H1 (cell line): ENCODE results near the gene KLHL7.

Experiments used
- ASH2L ChIP-seq: fragments of 200-600, 300-600 bp; sonication (generic); IDR thresholded peaks from one replicate; pipeline ENCODE4 v1.7.1; 2017; ENCODE audit warnings: low read length
- BACH1 ChIP-seq: IDR thresholded peaks from 2 replicates; pipeline ENCODE4 v1.6.1; 2012; ENCODE audit warnings: low read length, improper control_type of control experiment
- CBX5 ChIP-seq: fragments of 300-800, 300-1000 bp; sonication (generic); IDR thresholded peaks from 2 replicates; pipeline ENCODE4 v1.7.1; 2016; ENCODE audit warnings: antibody characterized with exemption, low read length, low read depth
- EP300 ChIP-seq, 2 experiments: IDR thresholded peaks; 1 replicate in 1 of 2; 2 replicates in 1 of 2; pipeline ENCODE4 v1.6.1; 2011 to 2012; ENCODE audit warnings: low read depth in 2 of 2, low read length in 2 of 2, mild to moderate bottlenecking in 2 of 2, borderline replicate concordance in 1 of 2, inconsistent platforms in 1 of 2, moderate library complexity in 1 of 2
- JUND ChIP-seq: IDR thresholded peaks from 2 replicates; pipeline ENCODE4 v1.6.1; 2011; ENCODE audit warnings: mild to moderate bottlenecking, improper control_type of control experiment, low read length
- POLR2A ChIP-seq, 2 experiments: IDR thresholded peaks; 1 replicate in 1 of 2; 2 replicates in 1 of 2; pipeline ENCODE4 v1.6.1; 2011; ENCODE audit warnings: low read depth in 2 of 2, low read length in 2 of 2, mild to moderate bottlenecking in 2 of 2; ENCODE audit errors: control extremely low read depth in 1 of 2
- RAD21 ChIP-seq, 2 experiments: IDR thresholded peaks in 1 of 2; conservative IDR thresholded peaks in 1 of 2; 2 replicates each; pipeline ENCODE4 v1.6.1; 2011; ENCODE audit warnings: low read depth in 2 of 2, low read length in 2 of 2, improper control_type of control experiment in 1 of 2, inconsistent platforms in 1 of 2, mild to moderate bottlenecking in 1 of 2, moderate library complexity in 1 of 2
- TAF1 ChIP-seq: IDR thresholded peaks from 2 replicates; pipeline ENCODE4 v1.6.1; 2011; ENCODE audit warnings: mild to moderate bottlenecking, low read depth, low read length
- TCF12 ChIP-seq: IDR thresholded peaks from 2 replicates; pipeline ENCODE4 v1.6.1; 2011; ENCODE audit warnings: low read depth, mild to moderate bottlenecking, low read length
- TEAD4 ChIP-seq: IDR thresholded peaks from 2 replicates; pipeline ENCODE4 v1.6.1; 2012; ENCODE audit warnings: low read depth, low read length, inconsistent platforms, mixed read lengths
- ZNF274 ChIP-seq: IDR thresholded peaks from 2 replicates; pipeline ENCODE4 v1.7.0; 2012; ENCODE audit warnings: low read length, borderline replicate concordance; ENCODE audit errors: extremely low read depth
- TF ChIP-seq, protein P1 (sequence below), 3 experiments: IDR thresholded peaks; 1 replicate in 2 of 3; 2 replicates in 1 of 3; pipeline versions ENCODE4 v1.5.1 to v1.6.1; 2011; ENCODE audit warnings: low read length in 3 of 3, mild to moderate bottlenecking in 3 of 3, inconsistent platforms in 2 of 3, low read depth in 1 of 3, moderate library complexity in 1 of 3; ENCODE audit not compliant: insufficient read depth in 1 of 3; ENCODE audit errors: control extremely low read depth in 1 of 3
- TF ChIP-seq, protein P2 (sequence below): IDR thresholded peaks from 2 replicates; pipeline ENCODE4 v1.6.1; 2012; ENCODE audit warnings: inconsistent platforms
- TF ChIP-seq, protein P3 (sequence below): IDR thresholded peaks from 2 replicates; pipeline ENCODE4 v1.6.1; 2011; ENCODE audit warnings: low read length, improper control_type of control experiment

DNA sequence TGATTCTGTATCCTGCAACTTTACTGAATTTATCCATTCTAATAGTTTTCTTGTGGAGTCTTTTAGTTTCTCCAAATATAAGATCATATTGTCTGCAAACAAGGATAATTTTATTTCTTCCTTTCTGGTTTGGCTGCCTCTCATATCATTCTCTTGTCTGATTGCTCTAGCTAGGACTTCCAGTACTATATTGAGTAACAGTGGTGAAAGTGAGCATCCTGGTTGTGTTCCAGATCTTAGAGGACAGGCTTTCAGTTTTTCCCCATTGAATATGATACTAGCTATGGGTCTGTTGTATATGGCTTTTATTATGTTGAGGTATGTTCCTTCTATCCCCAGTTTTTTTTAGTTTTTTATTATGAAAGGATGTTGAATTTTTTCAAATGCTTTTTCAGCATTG, 28.2 kb downstream of the KLHL7 start:
- TF ChIP-seq TAF1 (no peak), BACH1 (no peak), POLR2A (IDR thresholded peaks at IDR 0.05; ENCODE audit: control extremely low read depth in 1 of 2, low read depth in 2 of 2, low read length in 2 of 2) (no peak), ZNF274 (no peak), RAD21 (IDR thresholded peaks at IDR 0.05 in 1 of 2, conservative IDR thresholded peaks at IDR 0.05 in 1 of 2; ENCODE audit: low read depth in 2 of 2, low read length in 2 of 2) (no peak), ASH2L (no peak), TEAD4 (no peak), TCF12 (no peak), CBX5 (no peak), JUND (no peak), EP300 (IDR thresholded peaks at IDR 0.05; ENCODE audit: borderline replicate concordance in 1 of 2, low read depth in 2 of 2, low read length in 2 of 2) (no peak)
- TF ChIP-seq, protein P1, sequence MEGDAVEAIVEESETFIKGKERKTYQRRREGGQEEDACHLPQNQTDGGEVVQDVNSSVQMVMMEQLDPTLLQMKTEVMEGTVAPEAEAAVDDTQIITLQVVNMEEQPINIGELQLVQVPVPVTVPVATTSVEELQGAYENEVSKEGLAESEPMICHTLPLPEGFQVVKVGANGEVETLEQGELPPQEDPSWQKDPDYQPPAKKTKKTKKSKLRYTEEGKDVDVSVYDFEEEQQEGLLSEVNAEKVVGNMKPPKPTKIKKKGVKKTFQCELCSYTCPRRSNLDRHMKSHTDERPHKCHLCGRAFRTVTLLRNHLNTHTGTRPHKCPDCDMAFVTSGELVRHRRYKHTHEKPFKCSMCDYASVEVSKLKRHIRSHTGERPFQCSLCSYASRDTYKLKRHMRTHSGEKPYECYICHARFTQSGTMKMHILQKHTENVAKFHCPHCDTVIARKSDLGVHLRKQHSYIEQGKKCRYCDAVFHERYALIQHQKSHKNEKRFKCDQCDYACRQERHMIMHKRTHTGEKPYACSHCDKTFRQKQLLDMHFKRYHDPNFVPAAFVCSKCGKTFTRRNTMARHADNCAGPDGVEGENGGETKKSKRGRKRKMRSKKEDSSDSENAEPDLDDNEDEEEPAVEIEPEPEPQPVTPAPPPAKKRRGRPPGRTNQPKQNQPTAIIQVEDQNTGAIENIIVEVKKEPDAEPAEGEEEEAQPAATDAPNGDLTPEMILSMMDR (IDR thresholded peaks at IDR 0.05; ENCODE audit: control extremely low read depth in 1 of 3, insufficient read depth in 1 of 3, low read depth in 1 of 3, low read length in 3 of 3) = no peak
- TF ChIP-seq, protein P2, sequence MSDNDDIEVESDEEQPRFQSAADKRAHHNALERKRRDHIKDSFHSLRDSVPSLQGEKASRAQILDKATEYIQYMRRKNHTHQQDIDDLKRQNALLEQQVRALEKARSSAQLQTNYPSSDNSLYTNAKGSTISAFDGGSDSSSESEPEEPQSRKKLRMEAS = no peak
- TF ChIP-seq, protein P3, sequence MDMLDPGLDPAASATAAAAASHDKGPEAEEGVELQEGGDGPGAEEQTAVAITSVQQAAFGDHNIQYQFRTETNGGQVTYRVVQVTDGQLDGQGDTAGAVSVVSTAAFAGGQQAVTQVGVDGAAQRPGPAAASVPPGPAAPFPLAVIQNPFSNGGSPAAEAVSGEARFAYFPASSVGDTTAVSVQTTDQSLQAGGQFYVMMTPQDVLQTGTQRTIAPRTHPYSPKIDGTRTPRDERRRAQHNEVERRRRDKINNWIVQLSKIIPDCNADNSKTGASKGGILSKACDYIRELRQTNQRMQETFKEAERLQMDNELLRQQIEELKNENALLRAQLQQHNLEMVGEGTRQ = no peak
